ENCODE results near the gene NUDCD3.

DNA sequence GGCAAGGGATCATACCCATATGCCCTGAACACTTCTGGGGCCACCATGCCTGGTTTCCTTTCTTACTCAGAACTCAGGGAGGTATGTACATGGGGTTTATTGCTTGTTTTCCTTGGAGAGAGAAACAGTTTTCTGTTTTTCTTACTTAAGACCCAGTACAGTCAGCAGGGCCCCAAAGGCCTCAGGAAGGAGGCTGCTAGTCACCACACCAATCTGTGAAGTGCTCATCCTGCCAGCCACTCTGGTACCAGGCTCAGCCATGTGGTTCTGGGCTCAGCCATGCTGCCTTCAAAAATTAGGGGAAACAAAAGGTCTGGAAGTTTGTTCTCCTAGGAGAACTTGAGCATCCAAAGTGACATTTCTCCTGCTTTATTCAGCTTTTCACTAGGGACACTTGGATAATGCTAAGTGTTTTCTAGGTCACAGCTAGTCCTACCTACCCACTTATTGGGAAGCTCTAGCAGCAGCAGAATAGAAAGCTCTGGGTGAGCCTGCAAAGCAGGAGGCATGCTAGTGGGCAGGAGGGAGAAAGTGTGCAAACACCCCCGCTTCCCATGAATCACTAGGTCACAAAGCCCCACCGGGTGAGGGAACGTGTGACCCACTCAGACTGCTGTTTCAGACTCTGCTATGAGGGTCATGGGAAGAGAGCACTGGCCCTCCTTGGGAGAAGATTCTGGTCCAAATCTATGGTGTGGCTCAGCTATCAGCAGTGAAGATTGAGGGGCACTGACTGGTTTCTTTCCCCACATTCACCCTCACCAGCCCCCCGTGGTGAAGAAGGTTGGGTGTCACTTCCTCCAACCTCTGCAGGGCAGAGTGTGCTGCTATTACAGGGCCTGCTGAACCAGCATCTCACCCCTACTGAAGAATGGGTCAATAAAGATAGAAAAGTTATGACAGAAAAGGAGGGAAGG is 23.9 kb downstream of the NUDCD3 start:
- TF ChIP-seq, protein P1, sequence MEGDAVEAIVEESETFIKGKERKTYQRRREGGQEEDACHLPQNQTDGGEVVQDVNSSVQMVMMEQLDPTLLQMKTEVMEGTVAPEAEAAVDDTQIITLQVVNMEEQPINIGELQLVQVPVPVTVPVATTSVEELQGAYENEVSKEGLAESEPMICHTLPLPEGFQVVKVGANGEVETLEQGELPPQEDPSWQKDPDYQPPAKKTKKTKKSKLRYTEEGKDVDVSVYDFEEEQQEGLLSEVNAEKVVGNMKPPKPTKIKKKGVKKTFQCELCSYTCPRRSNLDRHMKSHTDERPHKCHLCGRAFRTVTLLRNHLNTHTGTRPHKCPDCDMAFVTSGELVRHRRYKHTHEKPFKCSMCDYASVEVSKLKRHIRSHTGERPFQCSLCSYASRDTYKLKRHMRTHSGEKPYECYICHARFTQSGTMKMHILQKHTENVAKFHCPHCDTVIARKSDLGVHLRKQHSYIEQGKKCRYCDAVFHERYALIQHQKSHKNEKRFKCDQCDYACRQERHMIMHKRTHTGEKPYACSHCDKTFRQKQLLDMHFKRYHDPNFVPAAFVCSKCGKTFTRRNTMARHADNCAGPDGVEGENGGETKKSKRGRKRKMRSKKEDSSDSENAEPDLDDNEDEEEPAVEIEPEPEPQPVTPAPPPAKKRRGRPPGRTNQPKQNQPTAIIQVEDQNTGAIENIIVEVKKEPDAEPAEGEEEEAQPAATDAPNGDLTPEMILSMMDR (conservative IDR thresholded peaks at IDR 0.05; ENCODE audit: low read depth in 2 of 2) = no peak
- TF ChIP-seq EZH2phosphoT487 (IDR thresholded peaks at IDR 0.05; ENCODE audit: unreplicated experiment) = no peak
- TF ChIP-seq REST (IDR thresholded peaks at IDR 0.05; ENCODE audit: unreplicated experiment) = no peak
- TF ChIP-seq POLR2AphosphoS5 (IDR thresholded peaks at IDR 0.05; ENCODE audit: low read depth) = no peak
- no peak for TF ChIP-seq NANOG (IDR thresholded peaks at IDR 0.05; ENCODE audit: borderline replicate concordance)
- TF ChIP-seq EZH2 (IDR thresholded peaks at IDR 0.05; ENCODE audit: low read depth, unreplicated experiment) = no peak
